Measurements from ENCODE around the gene MIPEP.

MIPEP gene

GRCh38 chr13:23723471-23723870, 165.7 kb downstream of the MIPEP start:
- TF ChIP-seq EZH2phosphoT487 (IDR thresholded peaks at IDR 0.05; ENCODE audit: low read depth) (no peak), CTCF (IDR thresholded peaks at IDR 0.05; ENCODE audit: low read depth, low read length) (no peak)

GRCh38 chr13:23722726-23723453, 166.3 kb downstream of the MIPEP start:
- no peak overlapping the region for H2AFZ ChIP-seq (ENCODE audit: low read depth, low read length)

More at GRCh38 chr13:23723471-23723870, 165.7 kb downstream of the MIPEP start:
- no peak overlapping the region for H3K4me3 ChIP-seq (ENCODE audit: low read length)
- H3K4me1 ChIP-seq (ENCODE audit: low read length) = no peaks in the 10 kb centered on the region
- H3K4me2 ChIP-seq (ENCODE audit: low read length) = no peak overlapping the region
- H3K27ac ChIP-seq (ENCODE audit: low read length) = no peak overlapping the region
- H3K27me3 ChIP-seq (ENCODE audit: low read depth, low read length) = no peaks in the 10 kb centered on the region
- no peaks in the 10 kb centered on the region for H3K36me3 ChIP-seq (replicated peaks; ENCODE audit: low read depth, low read length)
- no peak overlapping the region for H3K9ac ChIP-seq (ENCODE audit: low read length)
- H2AFZ ChIP-seq (ENCODE audit: low read depth, low read length) = no peak overlapping the region
- no peaks in the 10 kb centered on the region for H3K9me3 ChIP-seq (ENCODE audit: insufficient read depth, low read length)
- no peaks in the 10 kb centered on the region for H3K79me2 ChIP-seq (ENCODE audit: low read length)
- H4K20me1 ChIP-seq (ENCODE audit: insufficient read depth, low read length) = no peaks in the 10 kb centered on the region

GRCh38 chr13:23718996-23719395, 170.2 kb downstream of the MIPEP start:
- 0 out of 2 replicates have a peak, but pooled peaks cover 3% of the 10 kb centered on the region for H3K4me1 ChIP-seq (ENCODE audit: low read length)
- no peak overlapping the region for H3K4me3 ChIP-seq (ENCODE audit: low read length)
- TF ChIP-seq EZH2phosphoT487 (IDR thresholded peaks at IDR 0.05; ENCODE audit: low read depth) (no peak), CTCF (IDR thresholded peaks at IDR 0.05; ENCODE audit: low read depth, low read length) (no peak)
- H3K27ac ChIP-seq (ENCODE audit: low read length) = no peak overlapping the region
- no peaks in the 10 kb centered on the region for H4K20me1 ChIP-seq (ENCODE audit: insufficient read depth, low read length)
- no peak overlapping the region for H2AFZ ChIP-seq (ENCODE audit: low read depth, low read length)
- H3K9ac ChIP-seq (ENCODE audit: low read length) = no peak overlapping the region
- H3K9me3 ChIP-seq (ENCODE audit: insufficient read depth, low read length) = no peaks in the 10 kb centered on the region
- no peaks in the 10 kb centered on the region for H3K36me3 ChIP-seq (replicated peaks; ENCODE audit: low read depth, low read length)
- no peaks in the 10 kb centered on the region for H3K27me3 ChIP-seq (ENCODE audit: low read depth, low read length)
- H3K79me2 ChIP-seq (ENCODE audit: low read length) = no peaks in the 10 kb centered on the region
- no peak overlapping the region for H3K4me2 ChIP-seq (ENCODE audit: low read length)

More at GRCh38 chr13:23722726-23723453, 166.3 kb downstream of the MIPEP start:
- Histone ChIP-seq H3K27me3 (ENCODE audit: low read depth, low read length) (no peaks in the 10 kb centered on the region), H3K36me3 (replicated peaks; ENCODE audit: low read depth, low read length) (no peaks in the 10 kb centered on the region), H3K9me3 (ENCODE audit: insufficient read depth, low read length) (no peaks in the 10 kb centered on the region), H3K4me2 (ENCODE audit: low read length) (no peak overlapping the region), H3K27ac (ENCODE audit: low read length) (no peak overlapping the region), H3K9ac (ENCODE audit: low read length) (no peak overlapping the region), H3K79me2 (ENCODE audit: low read length) (no peaks in the 10 kb centered on the region), H3K4me1 (ENCODE audit: low read length) (no peaks in the 10 kb centered on the region), H3K4me3 (ENCODE audit: low read length) (no peak overlapping the region), H4K20me1 (ENCODE audit: insufficient read depth, low read length) (no peaks in the 10 kb centered on the region)
- no peak for TF ChIP-seq CTCF (IDR thresholded peaks at IDR 0.05; ENCODE audit: low read depth, low read length)
- no peak for TF ChIP-seq EZH2phosphoT487 (IDR thresholded peaks at IDR 0.05; ENCODE audit: low read depth)

- Histone ChIP-seq H3K9ac (ENCODE audit: low read length) (no peak overlapping the region), H3K27me3 (ENCODE audit: low read depth, low read length) (no peaks in the 10 kb centered on the region), H3K4me3 (ENCODE audit: low read length) (no peak overlapping the region), H2AFZ (ENCODE audit: low read depth, low read length) (no peak overlapping the region), H3K4me2 (ENCODE audit: low read length) (no peak overlapping the region), H3K4me1 (ENCODE audit: low read length) (peaks cover 5% of the 10 kb centered on the region), H4K20me1 (ENCODE audit: insufficient read depth, low read length) (no peaks in the 10 kb centered on the region), H3K9me3 (ENCODE audit: insufficient read depth, low read length) (no peaks in the 10 kb centered on the region), H3K79me2 (ENCODE audit: low read length) (no peaks in the 10 kb centered on the region), H3K36me3 (replicated peaks; ENCODE audit: low read depth, low read length) (no peaks in the 10 kb centered on the region), H3K27ac (ENCODE audit: low read length) (no peak overlapping the region)
- TF ChIP-seq EZH2phosphoT487 (IDR thresholded peaks at IDR 0.05; ENCODE audit: low read depth) (no peak), CTCF (IDR thresholded peaks at IDR 0.05; ENCODE audit: low read depth, low read length) (no peak)
These were observed 172.8 kb downstream of the MIPEP start for GRCh38 chr13:23716401-23716800.
